Ascending aorta (tissue), 2 donors: ENCODE data around the gene DGKI. TPM values are rescaled to one million over a fixed set of nuclear protein-coding genes. Genes with fewer than 3 reads are reported as not detected.

Source experiments
- DNase-seq, 2 donors: peaks; one replicate each; pipeline ENCODE4 v3.0.0-alpha.2; 2019; ENCODE audit warnings: low spot score in 2 of 2
- H3K27ac ChIP-seq, 2 donors: fragments of 200-600 bp; sonication (generic); one replicate each; pipeline ENCODE4 v1.5.1; 2016 to 2017; ENCODE audit warnings: mild to moderate bottlenecking in 1 of 2
- H3K27me3 ChIP-seq: fragments of 200-600 bp; sonication (generic); one replicate; pipeline ENCODE4 v1.5.1; 2017
- H3K36me3 ChIP-seq, 2 donors: fragments of 200-600 bp; sonication (generic); one replicate each; pipeline ENCODE4 v1.5.1; 2016
- H3K4me1 ChIP-seq, 2 donors: fragments of 200-600 bp; sonication (generic); one replicate each; pipeline ENCODE4 v1.5.1; 2016 to 2017; ENCODE audit warnings: mild to moderate bottlenecking in 1 of 2
- H3K4me3 ChIP-seq, 2 donors: fragments of 200-600 bp; sonication (generic); one replicate each; pipeline ENCODE4 v1.5.1; 2016 to 2017; ENCODE audit warnings: mild to moderate bottlenecking in 1 of 2
- H3K9me3 ChIP-seq, 2 donors: fragments of 200-600 bp; sonication (generic); one replicate each; pipeline ENCODE4 v1.5.1; 2016
- intact Hi-C: fragments of 100-400 bp; cut with DNase I; formaldehyde crosslinking; loops from one replicate; pipeline ENCODE4 v1.15.1; 2023
- total RNA-seq: library from RNA; depleted of rRNA; stranded (reverse); fragments of >200 nt; gene quantifications from one replicate; pipeline ENCODE4 v1.1.0, GENCODE V29; 2016
- TF ChIP-seq, protein P1 (sequence below), 3 experiments: fragments of 200-600 bp in 2 of 3; fragments of 450-650 bp in 1 of 3; sonication (generic) in 2 of 3; IDR thresholded peaks; one replicate each; pipeline ENCODE4 v1.5.1; 2016 to 2019; ENCODE audit warnings: antibody characterized with exemption in 3 of 3, mild to moderate bottlenecking in 1 of 3, moderate library complexity in 1 of 3

DGKI gene
- total RNA-seq, 1 donor from 2014 or later, result 13.4 TPM

DNA sequence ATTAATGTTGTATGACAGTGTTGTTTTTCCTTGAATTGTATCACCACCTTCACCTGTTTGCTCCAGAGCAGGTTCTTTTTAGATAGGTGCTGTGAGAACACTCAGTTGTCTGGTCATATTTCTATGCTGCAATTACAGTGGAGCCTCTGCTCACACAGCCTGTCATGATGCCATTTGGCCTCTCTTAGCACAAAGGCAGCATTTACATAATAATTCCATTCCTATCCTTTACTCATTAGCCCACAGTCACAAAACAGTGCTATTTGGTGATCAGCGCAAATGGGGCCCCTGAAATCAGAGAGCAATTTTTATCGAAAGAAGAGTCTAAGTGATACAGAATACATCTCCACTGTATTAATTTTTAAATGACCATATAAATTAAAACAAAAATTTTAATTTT is 13.8 kb upstream of the DGKI start:
- H3K36me3 ChIP-seq, result peaks cover 14 to 16% of the 10 kb centered on the region in 2 donors
- H3K27ac ChIP-seq, result no peak overlapping the region

DNA sequence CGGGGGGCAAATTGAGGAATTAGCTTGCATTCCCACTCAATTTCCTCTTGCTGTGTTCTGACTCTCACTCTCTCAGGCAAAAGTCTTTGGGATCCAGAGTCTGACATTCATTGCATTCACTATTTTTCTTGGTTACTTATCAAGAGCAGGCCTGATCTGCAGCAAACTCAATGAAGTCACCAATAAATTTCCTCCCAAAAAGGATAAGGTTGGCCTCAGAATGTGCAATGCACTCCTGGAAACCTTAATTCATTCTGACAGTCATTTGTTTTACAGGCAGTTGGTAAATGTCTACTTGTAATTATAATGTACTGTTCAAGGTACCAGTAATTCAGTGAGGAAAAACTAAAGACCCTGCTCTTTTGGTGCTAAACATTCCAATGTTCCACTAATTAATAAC is 6.3 kb upstream of the DGKI start:
- intact Hi-C loops, result no loop called here
- TF ChIP-seq, protein P1, sequence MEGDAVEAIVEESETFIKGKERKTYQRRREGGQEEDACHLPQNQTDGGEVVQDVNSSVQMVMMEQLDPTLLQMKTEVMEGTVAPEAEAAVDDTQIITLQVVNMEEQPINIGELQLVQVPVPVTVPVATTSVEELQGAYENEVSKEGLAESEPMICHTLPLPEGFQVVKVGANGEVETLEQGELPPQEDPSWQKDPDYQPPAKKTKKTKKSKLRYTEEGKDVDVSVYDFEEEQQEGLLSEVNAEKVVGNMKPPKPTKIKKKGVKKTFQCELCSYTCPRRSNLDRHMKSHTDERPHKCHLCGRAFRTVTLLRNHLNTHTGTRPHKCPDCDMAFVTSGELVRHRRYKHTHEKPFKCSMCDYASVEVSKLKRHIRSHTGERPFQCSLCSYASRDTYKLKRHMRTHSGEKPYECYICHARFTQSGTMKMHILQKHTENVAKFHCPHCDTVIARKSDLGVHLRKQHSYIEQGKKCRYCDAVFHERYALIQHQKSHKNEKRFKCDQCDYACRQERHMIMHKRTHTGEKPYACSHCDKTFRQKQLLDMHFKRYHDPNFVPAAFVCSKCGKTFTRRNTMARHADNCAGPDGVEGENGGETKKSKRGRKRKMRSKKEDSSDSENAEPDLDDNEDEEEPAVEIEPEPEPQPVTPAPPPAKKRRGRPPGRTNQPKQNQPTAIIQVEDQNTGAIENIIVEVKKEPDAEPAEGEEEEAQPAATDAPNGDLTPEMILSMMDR (IDR thresholded peaks at IDR 0.05), result no peak

More for the DNA sequence above, 13.8 kb upstream of the DGKI start:
- H3K4me3 ChIP-seq, result no peak overlapping the region
- H3K9me3 ChIP-seq, result no peaks in the 10 kb centered on the region
- DNase-seq, result no peak
- intact Hi-C loops, result no loop called here
- H3K4me1 ChIP-seq, result no peaks in the 10 kb centered on the region
- no peaks in the 10 kb centered on the region for H3K27me3 ChIP-seq
- TF ChIP-seq, protein P1 (IDR thresholded peaks at IDR 0.05), result no peak

DNA sequence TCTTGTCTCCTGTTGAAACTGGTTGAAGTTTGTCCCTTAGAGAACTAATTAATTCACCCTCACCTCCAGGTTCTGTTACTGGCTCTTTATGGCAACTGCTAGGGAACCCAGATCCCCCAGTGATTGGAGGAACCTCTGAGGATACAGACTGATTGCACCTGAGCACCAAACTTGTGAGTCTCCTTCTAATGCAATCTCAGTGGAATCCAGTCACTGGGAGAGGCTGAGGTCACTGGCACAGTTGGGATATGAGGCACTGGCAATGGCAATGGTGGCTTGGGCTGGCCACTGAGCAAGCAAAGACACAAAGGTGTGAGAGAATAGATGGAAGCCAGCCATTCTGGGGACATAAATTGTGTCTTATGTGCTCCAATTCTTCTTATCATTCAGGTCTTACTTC is 5.3 kb upstream of the DGKI start:
- no peaks in the 10 kb centered on the region for H3K4me1 ChIP-seq
- H3K9me3 ChIP-seq, result no peaks in the 10 kb centered on the region
- TF ChIP-seq, protein P1 (IDR thresholded peaks at IDR 0.05), result no peak
- intact Hi-C loops, result no loop called here
- no peak overlapping the region for H3K4me3 ChIP-seq
- H3K27ac ChIP-seq, result no peak overlapping the region
- peaks cover 0 to 3% of the 10 kb centered on the region in 2 donors for H3K36me3 ChIP-seq
- DNase-seq, result no peak
- H3K27me3 ChIP-seq, result no peaks in the 10 kb centered on the region

More for the DNA sequence above, 6.3 kb upstream of the DGKI start:
- H3K4me3 ChIP-seq, result no peak overlapping the region
- no peaks in the 10 kb centered on the region for H3K9me3 ChIP-seq
- H3K27me3 ChIP-seq, result no peaks in the 10 kb centered on the region
- no peaks in the 10 kb centered on the region for H3K4me1 ChIP-seq
- peaks cover 0 to 3% of the 10 kb centered on the region in 2 donors for H3K36me3 ChIP-seq
- H3K27ac ChIP-seq, result no peak overlapping the region
- DNase-seq, result no peak

DNA sequence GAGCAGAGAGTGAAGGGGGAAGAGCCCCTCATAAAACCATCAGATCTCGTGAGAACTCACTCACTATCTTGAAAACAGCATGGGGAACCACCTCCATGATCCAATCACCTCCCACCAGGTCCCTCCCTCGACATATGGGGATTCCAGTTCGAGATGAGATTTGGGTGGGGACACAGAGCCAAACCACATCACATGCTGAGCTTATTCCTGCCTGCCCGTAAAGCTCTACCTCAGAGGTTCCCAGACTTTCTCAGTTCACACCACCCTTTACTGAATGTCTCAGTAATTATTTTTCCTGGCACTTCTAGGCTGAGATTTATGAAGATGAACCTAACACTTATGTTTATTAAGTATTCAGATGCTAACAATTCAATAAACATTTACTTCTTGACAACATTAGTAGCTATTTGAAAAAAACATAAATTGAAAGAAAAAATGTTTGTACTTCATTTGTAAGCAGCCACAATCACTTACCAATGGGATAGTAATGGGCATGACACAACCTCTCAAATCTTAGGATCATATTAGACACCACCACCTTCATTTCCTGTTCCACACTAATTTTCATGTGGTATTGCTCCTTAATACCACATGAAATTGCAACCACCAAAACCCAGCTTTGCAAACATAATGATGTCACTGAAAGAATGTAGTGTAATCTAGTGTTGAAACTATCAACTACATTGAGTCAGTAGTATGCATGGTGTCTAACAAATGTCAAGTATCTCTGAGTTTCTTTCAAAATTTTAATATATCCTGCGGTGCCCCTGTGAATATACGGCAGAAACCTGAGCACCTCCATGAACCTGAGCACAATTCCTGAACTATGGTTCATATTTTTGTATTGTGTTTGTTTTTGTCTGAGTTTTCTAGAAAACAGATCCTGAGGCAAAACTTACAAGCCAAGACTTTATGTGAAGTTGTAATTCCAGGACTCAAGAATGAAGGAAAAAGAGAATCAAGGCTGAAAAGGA is 4.5 kb upstream of the DGKI start:
- no peaks in the 10 kb centered on the region for H3K9me3 ChIP-seq
- H3K27ac ChIP-seq, result no peak overlapping the region
- no peaks in the 10 kb centered on the region for H3K27me3 ChIP-seq
- H3K36me3 ChIP-seq, result peaks cover 0 to 3% of the 10 kb centered on the region in 2 donors
- no peak for DNase-seq
- H3K4me1 ChIP-seq, result no peaks in the 10 kb centered on the region
- no peak overlapping the region for H3K4me3 ChIP-seq
- intact Hi-C loops, result no loop called here
- TF ChIP-seq, protein P1 (IDR thresholded peaks at IDR 0.05), result no peak

DNA sequence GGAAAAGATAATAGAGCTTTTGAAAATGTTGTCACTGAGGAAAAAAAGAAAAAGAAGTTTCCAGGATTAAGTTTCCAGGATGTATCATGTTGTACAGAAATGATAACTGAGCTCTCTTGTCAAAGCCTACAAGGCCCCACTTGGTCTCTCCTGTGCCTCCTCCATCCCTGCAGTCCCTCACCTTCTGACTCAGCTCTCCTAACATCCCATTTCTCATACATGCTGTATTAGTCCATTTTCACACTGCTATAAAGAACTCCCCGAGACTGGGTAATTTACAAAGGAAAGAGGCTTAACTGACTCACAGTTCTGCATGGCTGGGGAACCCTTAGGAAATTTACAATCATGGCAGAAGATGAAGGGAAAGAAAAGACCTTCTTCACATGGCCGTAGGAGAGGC is 3.8 kb upstream of the DGKI start:
- H3K27ac ChIP-seq, result no peak overlapping the region
- no peak for DNase-seq
- TF ChIP-seq, protein P1 (IDR thresholded peaks at IDR 0.05), result no peak
- H3K4me1 ChIP-seq, result no peaks in the 10 kb centered on the region
- no peak overlapping the region for H3K4me3 ChIP-seq
- H3K27me3 ChIP-seq, result no peaks in the 10 kb centered on the region
- no peaks in the 10 kb centered on the region for H3K9me3 ChIP-seq
- H3K36me3 ChIP-seq, result no peaks in the 10 kb centered on the region
- intact Hi-C loops, result no loop called here
